Ureter (tissue), 1 donor: ENCODE data around the gene TFAP2B. TPM values are rescaled to one million over a fixed set of nuclear protein-coding genes. Genes with fewer than 3 reads are reported as not detected.

Source experiments
- DNase-seq: peaks from one replicate; pipeline ENCODE4 v3.0.0-alpha.2; 2020; ENCODE audit warnings: low spot score
- total RNA-seq: library from RNA; stranded (reverse); gene quantifications from one replicate; pipeline ENCODE4 v1.2.4, GENCODE V29; 2023
- donor health status: DM: yes; HTN: yes; CAD: no.

TFAP2B gene
- total RNA-seq, 1 donor from 2014 or later: 0.26 TPM

DNA sequence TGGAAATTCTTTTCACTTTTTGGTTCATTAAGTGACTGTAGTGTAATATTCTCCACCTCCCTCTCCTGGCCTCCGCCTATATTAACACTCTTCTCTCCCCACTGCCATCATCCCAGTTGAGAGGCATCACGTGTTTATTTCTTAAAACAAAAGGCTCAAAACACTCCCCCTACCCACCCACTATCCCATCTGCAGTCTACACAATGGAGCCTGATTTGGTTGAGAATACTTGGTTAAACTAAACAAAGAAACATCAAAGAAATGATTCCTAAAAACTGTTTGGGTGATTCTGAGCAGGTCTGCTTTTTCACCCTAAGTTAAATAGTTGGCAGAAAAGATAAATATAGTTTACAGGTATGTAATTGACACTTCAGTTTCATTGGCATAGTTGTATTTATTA, 5.9 kb downstream of the TFAP2B start:
- DNase-seq: no peak

- no peak for DNase-seq
These were observed 6.8 kb downstream of the TFAP2B start for GRCh38 chr6:50825375-50826036.

DNA sequence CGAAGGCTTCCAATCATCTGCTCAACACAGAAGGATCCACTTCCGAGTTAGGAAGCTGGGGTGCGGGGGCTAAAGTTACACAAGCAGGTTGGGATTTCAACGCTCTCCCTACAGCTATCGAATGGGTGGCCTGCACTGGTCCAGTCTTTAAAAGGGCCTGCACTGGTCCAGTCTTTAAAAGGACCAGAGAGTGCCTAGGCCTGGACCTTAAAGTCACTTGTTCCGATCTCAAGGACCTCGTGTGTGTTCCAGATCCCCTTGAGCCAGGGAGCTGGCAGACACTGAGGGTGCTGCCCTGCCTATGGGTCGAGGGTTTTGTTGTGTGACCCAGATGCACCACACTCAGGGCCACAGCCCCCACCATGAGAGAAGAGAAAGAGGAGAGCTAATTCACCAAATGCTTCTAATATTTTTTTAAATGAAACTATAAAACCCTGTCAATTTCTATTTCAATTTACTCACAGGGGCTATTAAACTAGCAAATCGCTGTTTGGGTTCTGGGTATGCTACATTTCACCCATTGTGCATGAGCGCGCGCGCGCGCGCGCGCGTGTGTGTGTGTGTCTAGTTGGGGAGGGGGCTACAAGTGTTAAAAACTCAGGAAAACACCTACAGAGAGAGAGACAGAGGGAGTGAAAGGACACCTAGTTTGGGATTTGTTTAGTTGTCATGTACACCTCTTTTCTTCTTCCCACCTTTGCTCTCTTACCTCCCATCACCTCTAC, 7.5 kb downstream of the TFAP2B start:
- no peak for DNase-seq

DNA sequence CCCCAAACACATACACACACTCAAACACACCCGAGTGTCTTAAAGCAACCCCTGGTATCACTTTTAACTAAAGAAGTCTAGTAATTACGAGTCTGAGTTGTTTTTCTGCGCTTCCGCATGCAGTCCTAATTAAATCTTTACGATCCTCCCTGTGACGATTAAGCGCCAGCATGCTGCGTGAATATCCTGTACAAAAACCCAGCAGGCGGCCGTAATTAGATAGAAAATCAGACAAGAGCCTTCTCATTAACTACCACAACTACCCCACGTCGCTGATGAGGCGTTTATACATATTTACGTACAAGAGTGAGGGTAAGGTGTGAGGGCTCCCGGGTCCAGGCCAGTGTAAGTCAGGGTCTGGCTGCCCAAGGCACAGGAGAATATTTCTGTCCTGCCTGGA, 8.1 kb downstream of the TFAP2B start:
- no peak for DNase-seq

DNA sequence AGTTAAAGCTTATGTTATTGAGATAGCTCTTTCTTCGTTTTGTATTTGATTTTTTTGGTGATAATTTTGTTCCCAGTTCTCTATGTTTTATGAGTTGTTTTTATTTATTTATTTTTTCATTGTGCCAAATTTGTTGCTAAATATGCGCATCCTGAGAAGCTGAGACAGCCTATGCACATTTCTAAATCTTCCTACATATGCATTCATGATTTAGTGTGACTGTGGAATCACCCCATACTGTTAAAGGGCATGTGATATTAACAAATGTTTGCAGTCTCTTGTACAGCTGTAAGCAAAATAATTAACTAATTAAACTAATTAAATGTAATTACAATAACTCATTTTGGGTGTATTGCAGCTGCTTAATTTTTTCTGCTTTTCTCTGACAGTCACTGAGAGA, 10.4 kb downstream of the TFAP2B start:
- no peak for DNase-seq

- DNase-seq: no peak
These were observed 11.3 kb downstream of the TFAP2B start for GRCh38 chr6:50829898-50830444.

DNA sequence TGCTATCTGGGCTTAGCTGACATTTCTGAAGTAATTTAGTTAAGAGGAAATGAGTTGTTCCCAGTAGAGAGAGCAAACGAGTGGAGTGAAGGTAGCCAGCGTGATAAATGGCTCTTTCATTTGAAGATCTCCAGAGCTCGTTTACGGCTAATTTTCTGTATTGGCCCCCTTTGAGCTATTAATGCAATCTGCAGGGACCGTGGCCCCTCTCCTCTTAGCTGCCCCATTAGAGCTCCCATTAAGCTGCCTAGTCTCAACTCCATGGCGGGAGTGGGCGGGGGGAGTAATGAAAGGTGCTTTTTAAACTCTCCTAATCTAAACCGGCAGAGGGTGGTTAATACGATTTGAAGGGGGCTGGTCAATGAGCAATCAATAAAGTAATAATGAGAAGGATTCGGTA, 12.5 kb downstream of the TFAP2B start:
- no peak for DNase-seq

DNA sequence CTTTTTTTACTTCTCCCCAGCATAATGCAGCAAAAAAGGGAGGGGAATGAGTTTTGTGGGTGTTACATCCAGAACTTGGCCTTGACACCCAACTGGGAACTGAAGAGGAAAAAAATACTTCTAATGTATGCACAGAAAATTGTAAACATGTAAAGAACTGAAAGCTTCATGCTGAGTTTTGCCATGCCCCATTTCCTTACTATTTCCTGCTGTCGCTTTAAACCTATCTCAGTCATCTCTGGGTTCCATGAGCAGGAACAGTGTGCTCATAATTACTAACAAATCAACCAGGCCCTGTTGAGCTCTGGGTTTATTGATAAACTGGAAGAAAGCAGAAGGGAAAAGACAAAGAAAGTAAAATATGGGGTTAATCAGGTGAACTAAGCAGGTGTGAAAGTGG, 14.2 kb downstream of the TFAP2B start:
- no peak for DNase-seq

DNA sequence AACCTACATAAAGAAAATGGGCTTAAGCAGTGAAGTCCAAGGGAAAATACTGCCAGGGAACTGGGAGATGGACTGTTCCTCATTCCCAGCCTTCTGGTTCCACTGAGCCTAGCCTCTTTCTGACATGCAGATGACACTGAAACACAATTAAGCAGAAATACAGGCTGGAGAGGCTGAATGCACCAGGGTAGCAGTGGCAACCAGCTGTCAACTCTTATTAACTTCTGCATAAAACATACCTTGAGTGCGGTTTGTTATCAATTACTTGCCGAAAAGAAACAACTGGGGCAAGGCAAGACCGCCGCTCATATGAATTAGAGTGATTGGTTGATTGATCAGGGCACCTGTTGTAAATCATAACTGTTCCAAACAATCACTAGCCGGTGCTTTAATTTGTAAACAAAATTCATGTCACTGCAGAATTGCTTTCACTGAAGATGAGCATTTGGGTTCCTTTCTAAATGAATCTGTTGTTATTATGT, 16.3 kb downstream of the TFAP2B start:
- no peak for DNase-seq

DNA sequence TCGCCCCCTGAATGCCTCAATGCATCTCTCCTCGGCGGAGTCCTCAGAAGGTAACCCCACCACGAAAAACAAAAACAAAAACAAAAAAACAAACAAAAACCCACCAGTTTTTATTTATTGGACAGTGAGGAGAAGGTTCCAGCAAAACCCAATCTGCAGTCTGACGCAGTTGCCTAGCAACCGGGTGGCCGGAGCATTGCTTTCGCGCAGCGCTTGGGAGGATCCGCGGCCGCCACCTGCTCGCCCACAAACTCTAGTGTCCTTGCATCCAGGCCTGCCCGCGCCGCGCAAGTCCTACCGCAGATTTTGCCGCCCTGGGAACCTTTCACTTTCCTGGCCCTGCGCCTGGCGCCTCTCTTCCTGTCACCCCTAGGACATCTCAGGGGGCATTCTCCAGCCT, 17.6 kb downstream of the TFAP2B start:
- no peak for DNase-seq

DNA sequence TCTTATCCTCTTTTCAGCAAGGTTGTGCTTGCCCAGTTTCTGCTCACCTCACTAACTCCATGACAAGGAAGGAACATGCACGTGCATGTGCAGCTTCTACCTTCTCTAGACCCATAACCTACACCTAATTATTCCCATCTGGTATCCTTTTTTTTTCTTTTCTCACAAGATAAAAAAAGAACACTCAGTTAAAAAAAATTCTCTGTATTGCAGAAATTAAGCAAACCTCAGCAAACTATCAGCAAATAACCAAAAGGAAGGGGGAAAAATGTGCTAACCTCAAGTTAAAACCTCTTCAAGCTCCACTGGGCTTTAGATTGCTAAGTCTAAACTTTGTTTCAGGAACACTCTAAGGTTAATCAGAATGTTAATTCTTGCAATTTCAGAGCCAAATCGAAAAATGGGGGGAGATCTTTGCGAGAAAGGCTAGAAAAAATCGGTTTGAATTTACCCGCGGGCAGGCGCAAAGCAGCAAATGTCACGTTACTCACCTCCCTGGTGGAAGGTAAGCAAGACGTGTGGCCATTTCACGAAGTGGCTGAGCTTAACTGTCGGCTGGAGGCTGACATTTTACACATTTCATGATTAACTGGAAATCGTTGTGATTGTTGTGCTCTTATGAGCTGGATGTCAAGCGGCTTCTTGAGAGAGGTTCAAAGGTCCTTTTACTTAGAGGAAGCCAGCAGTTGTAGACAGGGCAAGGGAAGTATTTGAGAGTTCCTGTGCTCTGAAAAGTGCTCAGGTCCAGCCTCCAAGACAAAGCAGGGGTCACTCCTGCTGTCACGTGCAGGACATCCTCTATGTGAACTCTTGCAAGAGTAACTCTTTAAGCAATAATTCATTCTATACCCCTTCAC, 19.1 kb downstream of the TFAP2B start:
- DNase-seq: no peak

DNA sequence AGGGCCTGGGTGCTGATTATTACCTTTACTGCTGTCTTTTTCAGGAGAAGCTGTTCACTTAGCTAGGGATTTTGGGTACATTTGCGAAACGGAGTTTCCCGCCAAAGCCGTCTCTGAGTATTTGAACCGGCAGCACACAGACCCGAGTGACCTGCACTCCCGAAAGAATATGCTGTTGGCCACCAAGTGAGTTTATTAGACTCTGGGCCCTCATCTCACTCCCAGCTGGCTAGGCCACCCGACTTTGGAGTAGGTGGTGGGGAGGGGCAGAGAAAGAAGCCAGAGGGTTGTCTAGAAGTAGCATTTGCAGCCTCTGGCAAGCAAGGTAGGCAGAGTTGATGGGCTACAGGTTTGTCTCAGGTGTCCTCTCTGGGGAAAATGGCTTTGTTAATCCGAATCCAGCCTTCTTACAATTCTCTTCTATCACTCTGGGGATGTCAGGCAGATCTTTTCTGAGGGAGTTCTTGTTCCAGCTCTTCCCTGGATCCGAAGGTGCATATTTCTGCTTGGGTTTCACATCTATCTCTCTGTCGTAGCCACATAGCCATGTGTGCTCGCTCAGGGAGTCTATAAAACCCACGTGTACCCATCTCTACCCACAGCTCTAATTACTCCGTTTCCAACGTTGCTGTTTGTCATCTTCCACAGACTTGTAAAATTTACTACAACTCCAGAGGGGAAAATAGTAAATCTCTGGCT, 21.6 kb downstream of the TFAP2B start:
- DNase-seq: no peak

DNA sequence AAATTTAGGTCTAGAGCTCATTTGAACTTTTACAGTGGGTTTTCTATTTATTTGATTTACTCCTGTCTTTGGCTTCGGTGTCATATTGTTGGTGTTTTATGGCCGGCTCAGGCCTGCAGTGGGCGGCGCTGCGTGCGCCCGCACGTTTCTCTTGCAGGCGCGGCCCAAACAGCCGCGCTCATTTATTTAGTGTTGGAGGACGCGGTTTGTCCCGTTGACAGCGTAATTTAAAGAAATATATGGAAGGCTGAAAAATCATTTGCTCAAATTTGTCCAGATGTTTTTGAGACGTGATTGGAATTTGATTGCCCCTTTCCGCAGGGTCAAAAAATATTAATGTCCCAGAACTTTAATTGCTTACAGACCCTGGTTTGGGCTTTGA, 22.1 kb downstream of the TFAP2B start:
- no peak for DNase-seq

- no peak for DNase-seq
These were observed 23.8 kb downstream of the TFAP2B start for GRCh38 chr6:50842446-50842845.

- no peak for DNase-seq
These were observed 24.3 kb downstream of the TFAP2B start for GRCh38 chr6:50842861-50843384.

DNA sequence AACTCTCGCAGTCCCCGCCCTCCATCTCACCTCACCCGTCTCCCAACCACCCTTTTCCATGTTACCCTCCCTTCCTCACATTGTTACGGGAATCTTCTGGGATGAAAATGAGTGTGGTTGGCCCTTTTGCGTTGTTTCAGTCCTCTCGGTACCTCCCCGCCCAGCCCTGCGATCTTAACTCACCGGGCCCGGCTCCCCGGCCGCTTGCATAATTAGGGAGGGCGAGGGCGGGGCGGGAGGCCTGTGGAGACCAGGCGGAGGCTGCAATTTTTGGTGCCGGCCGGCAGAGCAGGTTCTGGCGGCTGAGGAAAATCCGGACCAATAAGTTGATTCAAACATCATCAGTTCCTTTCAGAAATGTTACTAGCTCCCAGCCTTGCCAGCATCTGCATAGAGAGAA, 25.2 kb downstream of the TFAP2B start:
- DNase-seq: no peak

GRCh38 chr6:50845499-50846143, 26.9 kb downstream of the TFAP2B start:
- DNase-seq: no peak

GRCh38 chr6:50846144-50846851, 27.6 kb downstream of the TFAP2B start:
- no peak for DNase-seq

DNA sequence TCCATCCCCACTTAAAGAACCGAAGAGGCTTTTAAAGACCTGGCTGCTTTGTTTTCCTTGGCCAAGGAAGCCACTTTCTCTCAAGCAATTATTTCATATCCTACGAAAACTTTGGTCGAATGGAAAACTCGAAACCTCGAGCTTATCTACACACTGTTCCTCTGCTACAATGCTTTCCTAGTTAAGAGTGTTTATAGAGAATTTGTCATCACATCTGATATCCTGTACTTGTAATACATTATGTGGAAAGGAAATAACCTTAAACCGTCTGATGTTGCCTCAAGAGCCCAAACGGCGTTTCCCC, 28.1 kb downstream of the TFAP2B start:
- no peak for DNase-seq

GRCh38 chr6:50847890-50848594, 29.4 kb downstream of the TFAP2B start:
- no peak for DNase-seq
